HG02852 (cell line): Measurements from ENCODE around the gene NAPB.
"Not testable (repeated sequence)": the region's sequence is repeated elsewhere in the genome, so short reads cannot be mapped to it uniquely, and the experiment has no call there.

Experiments used
- ATAC-seq: cut with Tn5 transposase; IDR thresholded peaks from one replicate; pipeline ENCODE4 v1.9.1; 2021; ENCODE audit warnings: mild to moderate bottlenecking, moderate library complexity; ENCODE audit not compliant: unreplicated experiment

Gene NAPB

GRCh38 chr20:23420943-23421931 lies at the start of gene NAPB:
TSS of gene NAPB (minus strand) at chr20:23421488. CDS start at chr20:23421402, 86 bp downstream.
- ATAC-seq, result peak; percentile 96

GRCh38 chr20:23466961-23467360 lies 45.7 kb upstream of the NAPB start:
- not testable (repeated sequence) for ATAC-seq

DNA sequence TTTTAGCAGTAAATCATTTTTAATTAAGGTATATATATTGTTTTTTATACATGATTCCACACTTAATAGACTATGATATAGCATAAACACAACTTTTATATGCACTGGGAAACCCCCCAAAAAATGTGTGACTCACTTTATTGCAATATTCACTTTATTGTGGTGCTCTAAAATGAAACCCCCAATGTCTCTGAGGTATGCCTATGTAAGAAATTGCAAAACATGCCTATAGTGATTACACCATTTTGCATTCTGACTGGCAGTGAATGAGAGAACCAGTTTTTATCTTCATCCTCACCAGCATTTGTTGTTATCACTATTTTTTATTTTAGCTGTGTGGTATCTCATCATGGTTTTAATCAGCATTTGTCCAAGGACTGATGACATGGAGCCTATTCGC lies 39.9 kb upstream of the NAPB start:
- no peak for ATAC-seq

DNA sequence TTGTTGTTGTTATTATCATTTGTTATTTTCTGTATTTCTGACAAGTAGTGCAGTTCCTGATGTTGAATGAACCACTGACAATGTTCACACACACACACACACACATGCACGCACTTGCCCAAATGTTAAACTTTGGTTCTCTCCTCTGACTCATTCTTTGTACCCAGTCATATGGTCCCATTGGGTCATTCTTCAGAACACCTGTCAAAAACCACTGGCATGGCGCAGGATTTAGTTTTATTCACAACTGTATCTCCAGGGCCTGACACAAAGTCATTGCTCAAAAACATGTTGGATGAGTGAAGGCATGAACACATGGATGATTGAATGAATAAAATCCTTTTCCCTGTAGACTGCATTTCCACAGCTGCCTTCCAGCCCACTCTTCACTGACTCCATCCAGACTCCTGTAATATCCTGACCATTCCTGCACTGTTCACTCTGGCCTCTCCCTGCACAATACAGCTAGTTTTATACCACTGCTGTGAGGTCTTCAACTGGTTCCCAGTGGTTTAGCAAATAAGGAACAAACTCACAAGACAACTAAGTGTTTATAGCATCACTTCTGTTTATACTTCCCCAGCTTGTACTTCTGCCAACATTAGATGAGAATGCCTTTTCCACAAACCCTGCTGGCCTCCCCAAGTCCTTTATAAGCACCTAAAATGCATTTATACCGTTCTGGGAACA lies 38.3 kb upstream of the NAPB start:
- no peak for ATAC-seq

DNA sequence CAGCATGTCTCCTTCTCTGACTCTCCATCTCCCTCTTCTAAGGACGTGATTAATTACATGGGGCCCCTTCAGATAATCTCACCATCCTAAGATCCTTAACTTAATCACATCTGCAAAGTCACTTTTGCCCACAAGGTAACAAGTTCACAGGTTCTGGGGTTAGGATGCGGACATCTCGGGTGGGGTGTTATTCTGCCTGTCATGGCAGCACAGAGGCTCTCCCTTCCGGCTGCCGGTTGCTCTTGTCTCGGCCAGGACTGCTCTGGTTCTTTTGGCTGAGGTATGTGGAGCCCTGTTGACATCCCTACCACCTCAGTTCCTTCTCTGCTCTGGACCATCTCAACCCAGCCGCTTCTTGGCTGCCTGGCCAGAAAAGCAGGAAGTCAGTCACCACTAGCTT lies 35.6 kb upstream of the NAPB start:
- no peak for ATAC-seq

DNA sequence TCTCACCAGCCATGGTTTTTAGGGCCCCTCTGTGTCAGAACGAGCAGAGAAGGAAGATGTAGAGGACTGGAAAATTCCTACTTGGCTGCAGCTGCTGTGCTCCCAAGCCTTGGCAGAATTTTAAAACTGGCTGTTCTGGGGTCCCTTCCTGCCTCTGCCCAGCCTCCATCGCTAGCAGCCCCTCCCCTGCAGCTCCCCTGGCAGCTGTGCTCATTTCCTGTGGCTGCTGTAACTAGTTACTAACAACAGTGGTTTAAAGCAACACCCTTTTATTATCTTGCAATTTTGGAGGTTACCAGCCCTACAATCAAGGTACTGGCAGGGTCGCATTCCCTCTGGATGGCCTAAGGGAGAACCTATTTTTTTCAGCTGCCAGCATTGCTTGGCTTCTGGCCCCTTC lies 35.1 kb upstream of the NAPB start:
- ATAC-seq, result no peak

GRCh38 chr20:23455639-23456038 lies 34.4 kb upstream of the NAPB start:
- ATAC-seq, result no peak

DNA sequence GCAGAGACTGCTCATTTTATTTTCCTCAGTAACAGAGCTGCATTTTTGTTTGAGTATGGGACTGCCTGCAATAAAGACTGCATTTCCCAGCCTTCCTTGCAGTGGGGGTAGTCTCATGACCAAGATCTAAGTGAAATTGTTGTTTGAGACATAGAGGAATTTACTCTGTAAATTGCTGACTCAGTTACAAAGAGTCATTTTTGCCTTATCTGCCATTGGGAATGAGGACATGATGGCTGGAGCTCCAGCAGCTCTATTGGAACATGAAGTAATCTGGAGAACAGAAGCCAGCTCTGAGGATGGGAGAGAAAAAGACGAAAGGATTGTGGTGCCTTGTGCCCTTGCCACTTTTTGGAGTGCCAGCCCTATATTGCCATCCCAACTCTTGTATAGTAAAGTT lies 33.5 kb upstream of the NAPB start:
- ATAC-seq, result no peak

GRCh38 chr20:23453549-23454543 lies 32.6 kb upstream of the NAPB start:
- no peak for ATAC-seq

GRCh38 chr20:23452776-23453175 lies 31.5 kb upstream of the NAPB start, which contains the start of gene CST11:
TSS of gene CST11 (minus strand) at chr20:23452876. CDS start at chr20:23452811, 65 bp downstream.
- no peak for ATAC-seq

DNA sequence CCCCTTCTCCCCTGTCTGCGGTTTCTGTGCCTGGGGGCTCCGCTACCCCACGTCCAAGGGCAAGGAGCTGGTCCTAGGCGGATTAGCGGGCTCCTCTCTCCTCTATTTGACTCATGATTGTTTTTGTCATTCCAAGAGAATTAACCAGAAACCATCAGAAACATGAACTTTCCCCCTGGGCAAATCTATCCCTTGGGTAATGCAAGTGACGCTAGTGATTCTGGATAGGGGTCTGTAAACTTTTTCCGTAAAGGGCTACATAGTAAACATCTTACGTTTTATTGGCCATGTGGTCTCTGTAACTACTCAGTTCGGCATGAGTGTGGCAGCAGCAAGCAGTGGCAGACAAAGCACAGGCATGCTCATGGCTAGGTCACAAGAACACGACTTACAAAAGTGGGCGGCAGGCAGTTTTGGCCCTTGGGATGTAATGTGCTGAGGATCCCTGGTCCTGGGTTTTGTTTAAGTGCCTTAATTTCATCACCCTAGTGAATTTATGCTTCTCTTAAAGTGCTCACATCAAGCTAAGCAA lies 30.7 kb upstream of the NAPB start:
- ATAC-seq, result no peak

- ATAC-seq, result no peak
These were observed 29.6 kb upstream of the NAPB start for GRCh38 chr20:23450877-23451276.

GRCh38 chr20:23449421-23449820 lies 28.1 kb upstream of the NAPB start:
- ATAC-seq, result no peak

DNA sequence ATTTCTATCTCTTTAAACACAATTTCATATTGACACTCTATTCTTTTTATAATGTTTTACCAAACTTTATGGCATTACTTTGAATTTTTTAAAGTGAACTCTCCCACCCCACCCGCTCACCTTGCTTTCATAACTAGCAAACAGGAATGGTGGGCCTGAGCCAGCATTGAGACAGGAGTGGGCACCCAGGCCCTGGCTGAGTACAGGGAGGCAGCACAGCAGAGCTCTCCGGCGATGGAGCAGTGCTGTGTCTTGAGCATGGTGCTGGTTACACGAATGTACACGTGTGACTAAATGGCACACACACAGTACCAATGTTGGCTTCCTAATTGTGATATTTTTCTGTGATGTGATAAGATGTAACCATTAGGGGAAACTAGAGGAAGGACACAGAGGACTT lies 26.9 kb upstream of the NAPB start:
- ATAC-seq, result no peak

GRCh38 chr20:23446505-23446904 lies 25.2 kb upstream of the NAPB start:
- peak; percentile 46 for ATAC-seq

DNA sequence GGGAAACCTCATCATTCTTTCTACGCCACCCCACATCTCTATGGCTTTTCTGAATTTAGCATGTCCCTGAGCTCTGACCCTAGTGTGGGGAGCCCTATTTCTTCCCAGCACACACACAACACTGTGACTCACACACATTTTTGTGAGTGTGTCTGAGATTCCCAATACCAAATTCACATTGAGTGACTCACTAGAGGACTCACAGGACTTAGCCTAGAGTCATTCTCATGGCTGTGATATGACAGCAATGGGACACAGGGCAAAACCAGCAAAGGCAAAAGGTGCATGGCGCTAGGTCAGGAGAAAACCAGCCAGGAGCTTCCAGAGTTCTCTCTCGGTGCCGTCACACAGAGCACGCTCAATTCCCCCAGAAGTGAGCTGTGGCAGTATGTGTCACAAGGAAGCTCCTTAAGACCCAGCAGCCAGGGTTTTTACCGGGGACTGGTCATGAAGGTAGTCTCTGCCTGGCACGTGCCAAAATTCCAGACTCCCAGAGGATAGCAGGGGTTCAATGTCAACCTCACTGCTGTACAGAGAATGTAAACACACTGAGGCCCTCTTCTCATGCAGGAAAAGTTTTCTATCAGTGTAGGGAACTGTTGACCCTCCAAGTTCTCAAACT lies 24.4 kb upstream of the NAPB start:
- ATAC-seq, result no peak

DNA sequence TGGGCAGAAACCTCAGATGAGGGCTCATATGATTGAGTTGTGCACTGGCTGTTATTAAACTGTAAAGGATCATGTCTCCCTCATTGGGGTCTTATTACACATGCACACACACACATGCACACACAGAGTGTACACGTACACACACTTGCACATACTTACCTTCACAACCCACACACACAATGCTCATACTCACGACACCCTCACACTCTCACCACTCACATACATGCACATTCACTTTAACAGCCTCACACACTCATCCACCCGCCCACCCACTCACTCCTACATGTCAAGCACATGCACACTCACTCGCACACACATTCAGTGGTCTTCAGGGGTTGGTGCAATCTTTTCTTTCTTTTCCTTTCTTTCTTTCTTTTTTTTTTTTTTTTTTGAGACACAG lies 23.6 kb upstream of the NAPB start:
- ATAC-seq, result no peak

DNA sequence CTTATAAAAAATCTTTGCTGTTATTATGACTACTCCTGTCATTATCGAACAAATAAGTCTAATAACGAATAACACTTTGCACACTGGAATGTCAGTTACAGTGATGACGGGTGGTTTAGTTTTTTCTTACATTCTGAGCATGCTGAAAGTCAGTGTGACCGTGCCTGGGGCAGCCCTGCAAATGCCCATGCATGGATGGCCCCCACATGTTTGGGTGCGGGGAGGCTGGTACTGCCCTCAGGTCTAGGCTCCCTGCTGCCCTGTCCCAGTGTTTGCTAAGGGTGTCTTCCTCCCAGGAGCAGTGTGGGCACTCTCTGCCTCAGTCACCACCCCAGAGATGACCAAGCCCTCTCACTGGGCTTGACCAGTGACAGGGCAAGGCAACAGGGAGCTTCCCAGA lies 21.1 kb upstream of the NAPB start:
- ATAC-seq, result no peak

- ATAC-seq, result peak; percentile 71
These were observed 20.6 kb upstream of the NAPB start for GRCh38 chr20:23441850-23442313.

GRCh38 chr20:23440004-23440403 lies 18.7 kb upstream of the NAPB start:
- no peak for ATAC-seq
